Lower leg skin (tissue), 4 donors: Measurements from ENCODE around the gene ZNF830. TPM values are rescaled to one million over a fixed set of nuclear protein-coding genes. Genes with fewer than 3 reads are reported as not detected.

Experiments
- total RNA-seq, 4 donors: library from RNA; depleted of rRNA; stranded (reverse); fragments of >200 nt; gene quantifications; one replicate each; pipeline ENCODE4 v1.1.0, GENCODE V29; 2016

ZNF830 gene
- total RNA-seq, 4 donors from 2014 or later, result 11.7 to 15.6 (median 13.3) TPM

Other genes with a start within 250 kb of the ZNF830 start
- 1 to 10 TPM; 1.3 to 3.4 (median 1.8) TPM for gene CCT6B, start 80 bp upstream of the ZNF830 start, total RNA-seq
- 10 to 100 TPM; 13.7 to 67.6 (median 29.9) TPM for gene LIG3, start 19.0 kb downstream of the ZNF830 start, total RNA-seq
- gene RFFL, start 102.2 kb downstream of the ZNF830 start, total RNA-seq, result 10 to 100 TPM; 16.5 to 31.9 (median 21.4) TPM
- 1 to 10 TPM; 2.8 to 5.9 (median 3.8) TPM for gene RAD51D, start 158.3 kb downstream of the ZNF830 start, total RNA-seq
- gene FNDC8, start 160.1 kb downstream of the ZNF830 start, total RNA-seq, result not detected
- 10 to 100 TPM; 12.7 to 23.0 (median 13.2) TPM for gene NLE1, start 180.8 kb downstream of the ZNF830 start, total RNA-seq
- under 1 TPM in 1 of 4 donors, not detected in 3; 0.06 TPM for gene UNC45B, start 186.3 kb downstream of the ZNF830 start, total RNA-seq
- not detected for gene SLC35G3, start 232.9 kb downstream of the ZNF830 start, total RNA-seq